Measurements from ENCODE around the gene SGPL1.
"Not testable (repeated sequence)": the region's sequence is repeated elsewhere in the genome, so short reads cannot be mapped to it uniquely, and the experiment has no call there.

GRCh38 chr10:70770516-70770915 is 45.2 kb upstream of the SGPL1 start:
- not testable (repeated sequence) for TF ChIP-seq EP300 (IDR thresholded peaks at IDR 0.05; ENCODE audit: borderline replicate concordance in 1 of 2, low read depth in 2 of 2, low read length in 2 of 2); GTF2F1 (IDR thresholded peaks at IDR 0.05; ENCODE audit: borderline replicate concordance, low read depth, low read length); EZH2 (IDR thresholded peaks at IDR 0.05; ENCODE audit: low read depth, low read length, severe bottlenecking); MAFK (IDR thresholded peaks at IDR 0.05; ENCODE audit: low read depth, low read length); MAX (IDR thresholded peaks at IDR 0.05)
